Measurements from ENCODE around the gene ATP6V1C2.

DNA sequence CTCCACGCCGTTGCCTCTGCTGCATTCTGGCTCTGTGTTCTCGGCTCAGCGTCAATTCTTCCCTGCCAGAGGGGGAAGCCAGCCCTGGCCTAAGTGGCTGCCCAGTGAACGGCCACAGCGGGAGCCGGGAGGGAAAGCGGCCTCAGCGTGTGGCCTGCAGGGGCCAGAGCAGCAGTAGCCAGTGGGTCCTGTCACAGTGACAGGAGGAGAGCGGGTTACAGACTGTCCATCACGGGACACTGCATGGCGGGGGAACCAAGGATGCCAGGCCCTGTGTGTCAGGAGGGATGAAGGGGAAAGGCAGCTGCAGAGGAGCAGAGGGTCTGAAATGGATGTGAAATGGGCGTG is 51.4 kb downstream of the ATP6V1C2 start:
- TF ChIP-seq, protein P1, sequence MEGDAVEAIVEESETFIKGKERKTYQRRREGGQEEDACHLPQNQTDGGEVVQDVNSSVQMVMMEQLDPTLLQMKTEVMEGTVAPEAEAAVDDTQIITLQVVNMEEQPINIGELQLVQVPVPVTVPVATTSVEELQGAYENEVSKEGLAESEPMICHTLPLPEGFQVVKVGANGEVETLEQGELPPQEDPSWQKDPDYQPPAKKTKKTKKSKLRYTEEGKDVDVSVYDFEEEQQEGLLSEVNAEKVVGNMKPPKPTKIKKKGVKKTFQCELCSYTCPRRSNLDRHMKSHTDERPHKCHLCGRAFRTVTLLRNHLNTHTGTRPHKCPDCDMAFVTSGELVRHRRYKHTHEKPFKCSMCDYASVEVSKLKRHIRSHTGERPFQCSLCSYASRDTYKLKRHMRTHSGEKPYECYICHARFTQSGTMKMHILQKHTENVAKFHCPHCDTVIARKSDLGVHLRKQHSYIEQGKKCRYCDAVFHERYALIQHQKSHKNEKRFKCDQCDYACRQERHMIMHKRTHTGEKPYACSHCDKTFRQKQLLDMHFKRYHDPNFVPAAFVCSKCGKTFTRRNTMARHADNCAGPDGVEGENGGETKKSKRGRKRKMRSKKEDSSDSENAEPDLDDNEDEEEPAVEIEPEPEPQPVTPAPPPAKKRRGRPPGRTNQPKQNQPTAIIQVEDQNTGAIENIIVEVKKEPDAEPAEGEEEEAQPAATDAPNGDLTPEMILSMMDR (IDR thresholded peaks at IDR 0.05; ENCODE audit: low read length) = no peak
- no peak for TF ChIP-seq EZH2 (IDR thresholded peaks at IDR 0.05; ENCODE audit: borderline replicate concordance, low read length)
